ENCODE results near the gene INAFM2.

The INAFM2 gene

DNA sequence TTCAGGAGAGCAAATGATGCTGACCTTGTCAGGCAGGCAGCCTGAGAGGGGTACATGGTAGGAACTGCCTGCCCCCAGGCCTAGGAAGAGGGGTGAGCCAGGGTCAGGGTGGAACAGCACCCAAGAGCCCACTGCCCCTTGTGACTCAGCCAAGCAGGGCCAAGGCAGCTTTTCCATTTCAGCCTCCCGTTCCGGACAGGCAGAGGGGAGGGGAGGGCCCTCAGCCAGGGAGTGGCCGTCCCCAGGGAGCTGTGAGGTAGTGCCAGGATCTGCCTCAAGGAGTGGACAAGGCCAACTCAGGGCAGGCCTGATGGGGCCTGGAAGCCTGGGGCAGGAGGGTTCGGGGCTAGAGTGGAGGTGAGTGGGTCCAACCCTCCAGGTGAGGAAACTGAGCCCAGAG is 35.5 kb upstream of the INAFM2 start:
- DNase-seq = no peak

GRCh38 chr15:40289140-40289775 is 34.2 kb upstream of the INAFM2 start:
- DNase-seq = no peak

DNA sequence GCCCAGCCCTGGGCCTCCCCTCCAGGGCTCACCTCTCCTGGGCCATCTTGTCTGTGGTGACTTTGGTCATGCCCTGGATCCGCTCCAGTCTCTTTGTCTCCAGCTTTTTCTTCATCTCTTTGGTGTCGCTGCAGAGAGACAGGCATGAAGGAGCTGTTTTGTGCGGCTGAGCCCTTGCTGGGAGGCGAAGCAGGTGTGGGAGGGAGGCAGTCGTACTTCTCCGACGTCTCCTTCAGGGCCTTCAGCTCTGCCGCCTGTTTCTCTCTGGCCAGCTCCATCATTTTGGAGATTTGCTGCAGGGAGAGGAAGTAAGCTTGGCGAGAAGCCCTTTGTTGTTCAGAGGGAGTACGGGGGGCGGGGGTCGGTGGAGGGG is 33.0 kb upstream of the INAFM2 start:
- DNase-seq = no peak

DNA sequence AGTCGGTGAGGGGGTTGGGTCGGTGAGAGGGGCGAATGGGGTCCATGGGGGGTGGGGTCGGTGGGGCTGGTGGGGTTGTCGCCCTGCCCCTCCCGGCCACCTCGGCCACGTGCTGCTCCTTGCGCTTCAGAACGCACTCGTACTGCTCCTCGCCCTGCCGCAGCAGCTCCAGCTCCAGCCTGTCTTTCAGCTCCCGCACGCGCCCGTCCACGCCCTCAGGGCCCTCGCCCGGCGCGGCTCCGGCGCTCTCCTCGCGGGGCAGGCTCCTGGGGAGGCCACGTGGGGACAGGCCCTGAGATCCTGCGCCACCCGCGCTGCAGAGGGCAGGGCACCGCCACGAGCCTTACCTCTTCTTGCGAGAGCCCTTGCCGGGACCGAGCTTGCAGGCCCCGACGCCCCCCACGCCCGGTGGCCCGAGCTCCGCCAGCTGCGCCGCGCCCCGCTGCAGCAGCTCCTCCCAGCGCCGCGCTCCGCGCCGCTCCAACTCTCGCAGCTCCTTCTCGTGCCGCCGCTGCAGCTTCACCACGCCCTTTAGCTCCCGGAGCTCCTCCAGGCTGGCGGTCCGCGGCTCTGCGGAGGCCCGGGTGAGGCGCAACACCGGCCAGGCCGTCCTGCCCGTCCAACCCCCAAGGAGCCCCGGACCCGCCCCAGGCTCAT is 32.4 kb upstream of the INAFM2 start:
- DNase-seq = no peak

DNA sequence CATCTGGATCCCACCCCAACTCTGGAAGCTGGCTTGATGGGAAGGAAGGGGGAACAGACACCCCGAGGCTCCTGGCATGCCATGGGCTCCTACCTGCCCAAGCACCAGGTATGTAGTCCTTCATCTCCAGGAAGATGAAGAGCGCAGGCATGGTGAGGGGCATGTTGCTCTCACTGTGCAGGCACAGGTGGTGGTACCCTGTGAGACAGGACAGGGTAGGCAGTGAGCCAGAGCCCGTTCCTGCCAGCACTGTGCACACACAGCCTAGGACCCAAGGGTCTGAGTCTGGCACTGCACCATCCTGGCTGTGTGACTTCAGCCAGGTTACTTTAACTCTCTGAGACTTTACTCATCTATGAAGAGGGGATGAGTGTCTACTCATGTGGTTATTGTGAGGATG is 31.2 kb upstream of the INAFM2 start:
- DNase-seq = no peak

- DNase-seq = no peak
These were observed 30.5 kb upstream of the INAFM2 start for GRCh38 chr15:40293006-40293405.

DNA sequence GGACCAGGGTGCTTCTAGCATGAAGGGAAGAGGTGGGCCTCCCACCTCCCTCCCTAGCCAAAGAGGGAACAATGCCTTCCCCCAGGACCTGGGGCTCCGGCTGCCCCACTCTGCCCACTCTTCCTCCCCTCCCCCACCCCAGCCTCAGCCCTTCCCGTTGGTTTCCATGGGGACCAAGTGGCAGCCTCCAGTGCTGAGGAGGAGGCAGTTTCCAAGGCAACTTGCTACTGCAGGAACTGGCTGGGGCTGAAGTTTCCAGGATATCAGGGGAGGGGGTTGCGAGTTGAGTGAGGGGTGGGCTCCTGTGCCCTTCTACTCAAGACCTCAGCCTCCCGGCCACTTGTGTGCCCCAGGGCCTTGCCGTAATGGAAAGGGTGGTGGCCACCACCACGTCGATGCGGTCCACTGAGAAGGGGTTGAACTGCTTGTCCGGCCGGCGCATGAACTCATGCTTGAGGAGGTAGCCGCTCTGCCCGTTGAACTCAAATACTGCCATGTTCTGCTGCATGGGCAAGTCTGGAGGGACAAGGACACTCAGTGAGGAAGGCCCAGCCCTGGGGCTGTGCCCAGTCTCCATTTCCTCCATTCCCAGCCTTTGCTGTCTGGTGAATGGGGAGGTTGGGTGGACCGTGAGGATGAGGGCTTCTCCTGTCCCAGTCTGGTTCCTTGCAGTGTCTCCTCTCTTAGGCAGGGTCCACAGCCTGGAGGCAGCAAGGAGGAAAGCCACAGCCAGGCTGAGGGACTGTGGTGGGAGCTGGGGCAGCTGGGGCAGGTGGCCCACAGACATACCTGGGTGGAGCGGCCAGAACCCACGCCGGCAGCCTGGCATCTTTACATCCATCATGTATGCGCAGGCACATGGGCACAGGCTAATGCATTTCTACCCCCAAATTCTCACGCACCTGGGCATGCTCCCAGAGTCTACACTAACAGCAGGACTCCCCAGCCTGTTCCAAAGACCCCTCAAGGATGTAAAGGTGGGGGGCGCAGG is 29.3 kb upstream of the INAFM2 start:
- no peak for DNase-seq

- DNase-seq = no peak
These were observed 28.2 kb upstream of the INAFM2 start for GRCh38 chr15:40295297-40295696.

- no peak for DNase-seq
These were observed 27.5 kb upstream of the INAFM2 start for GRCh38 chr15:40295877-40296560.

DNA sequence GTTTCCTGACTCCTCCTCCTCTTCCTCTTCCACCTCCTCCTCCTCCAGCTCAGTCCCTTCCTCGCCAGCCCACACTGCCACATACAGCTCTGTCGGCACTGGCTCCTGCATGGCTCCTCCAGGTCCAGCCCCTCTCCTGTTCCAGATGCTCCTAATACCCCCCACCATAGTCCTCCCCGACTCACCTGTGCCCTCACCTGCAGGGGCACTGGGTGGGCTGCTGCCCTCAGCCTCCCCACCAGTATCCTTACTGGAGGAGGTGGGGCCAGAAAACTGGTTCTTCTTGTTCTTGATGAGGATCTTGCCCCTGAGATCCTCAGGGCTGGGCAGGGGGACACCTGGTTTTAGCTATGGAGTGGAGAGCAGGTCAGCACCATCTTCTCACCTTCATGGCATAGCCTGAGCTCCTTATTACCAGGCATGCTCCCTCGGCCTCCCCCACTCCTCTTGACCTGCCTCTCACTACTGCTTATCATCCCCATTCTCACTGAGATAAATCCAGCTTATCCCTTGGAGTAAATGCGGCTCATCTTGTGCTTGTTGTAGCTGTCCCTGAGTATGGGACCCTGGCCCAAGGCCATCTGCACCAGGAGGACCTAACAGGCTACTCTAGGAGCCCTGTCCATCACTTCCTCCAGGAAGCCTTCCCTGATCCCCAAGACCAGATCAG is 26.8 kb upstream of the INAFM2 start:
- DNase-seq = no peak

DNA sequence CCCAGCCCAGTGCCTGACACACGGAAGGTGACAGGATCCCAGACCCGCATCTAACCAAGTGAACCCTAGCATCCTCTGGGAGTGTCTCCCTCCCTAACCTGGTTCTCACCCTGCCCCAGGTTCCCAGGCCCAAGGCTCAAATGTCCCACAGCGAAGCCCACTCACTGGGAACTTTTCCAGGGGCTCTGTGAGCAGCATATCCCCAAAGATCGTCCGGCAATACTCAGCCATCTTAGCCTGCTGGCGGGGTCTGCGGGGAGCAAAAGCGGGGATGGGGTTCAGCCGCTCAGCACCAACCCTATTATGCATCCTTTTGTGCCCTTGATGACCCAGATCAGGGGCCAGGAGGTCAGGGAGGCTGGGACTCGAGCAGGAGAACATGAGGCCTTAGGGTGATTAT is 26.1 kb upstream of the INAFM2 start:
- no peak for DNase-seq

DNA sequence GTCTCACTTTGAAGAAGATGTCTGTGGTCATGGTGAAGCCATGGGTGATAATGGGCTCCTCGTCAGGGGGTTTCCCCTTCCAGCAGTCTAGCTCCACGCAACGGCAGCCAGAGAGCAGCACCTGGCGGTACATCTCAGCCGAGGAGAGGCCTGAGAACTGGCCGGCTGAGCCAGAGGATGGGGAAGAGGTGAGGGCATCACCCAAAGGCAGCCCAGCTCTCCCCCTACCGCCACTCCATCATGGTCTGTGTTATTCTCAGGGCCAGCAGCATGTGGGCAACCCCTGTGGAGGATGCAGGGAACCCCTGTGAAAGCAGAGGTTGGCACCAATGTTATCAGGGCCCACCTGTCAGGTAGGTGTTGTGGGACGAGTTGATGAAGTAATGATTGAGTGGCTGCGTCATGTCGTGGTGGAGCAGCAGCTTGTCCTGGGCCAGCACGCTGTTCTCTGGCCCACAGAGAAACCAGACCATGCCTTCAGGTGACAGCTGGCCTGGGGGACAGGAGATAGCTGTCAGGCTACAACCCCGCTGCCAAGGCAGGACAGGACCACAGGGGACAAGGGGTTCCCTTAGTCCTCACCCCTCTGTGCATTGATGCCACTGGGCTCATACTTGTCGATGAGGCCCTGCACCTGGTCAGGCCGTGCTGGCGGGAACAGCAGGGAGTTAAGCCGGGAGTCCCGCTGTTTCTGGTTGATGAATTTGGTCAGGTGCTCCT is 25.1 kb upstream of the INAFM2 start:
- no peak for DNase-seq

- no peak for DNase-seq
These were observed 23.1 kb upstream of the INAFM2 start for GRCh38 chr15:40300367-40300766.

DNA sequence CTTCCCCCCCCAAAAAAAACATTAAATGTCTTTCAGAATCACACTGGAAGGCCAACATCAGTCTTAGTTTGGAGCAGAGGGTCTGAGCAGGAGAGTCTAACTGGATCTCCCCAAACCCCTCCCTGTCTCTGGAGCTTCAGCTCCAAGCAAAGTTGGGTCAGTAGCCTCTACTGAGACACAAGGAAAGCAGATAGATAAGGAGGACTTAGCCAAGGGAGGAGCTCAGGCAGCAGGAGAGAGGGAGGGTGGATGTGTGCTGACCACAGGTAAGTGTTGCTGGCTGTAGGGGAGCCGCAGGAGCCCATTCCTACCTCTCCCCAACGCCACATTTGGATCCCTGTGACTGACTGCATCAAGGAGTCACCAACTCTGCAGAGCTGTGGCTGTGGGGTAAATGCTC is 22.7 kb upstream of the INAFM2 start:
- no peak for DNase-seq

GRCh38 chr15:40301467-40302179 is 21.9 kb upstream of the INAFM2 start:
- no peak for DNase-seq

- DNase-seq = no peak
These were observed 21.1 kb upstream of the INAFM2 start for GRCh38 chr15:40302288-40302886.

DNA sequence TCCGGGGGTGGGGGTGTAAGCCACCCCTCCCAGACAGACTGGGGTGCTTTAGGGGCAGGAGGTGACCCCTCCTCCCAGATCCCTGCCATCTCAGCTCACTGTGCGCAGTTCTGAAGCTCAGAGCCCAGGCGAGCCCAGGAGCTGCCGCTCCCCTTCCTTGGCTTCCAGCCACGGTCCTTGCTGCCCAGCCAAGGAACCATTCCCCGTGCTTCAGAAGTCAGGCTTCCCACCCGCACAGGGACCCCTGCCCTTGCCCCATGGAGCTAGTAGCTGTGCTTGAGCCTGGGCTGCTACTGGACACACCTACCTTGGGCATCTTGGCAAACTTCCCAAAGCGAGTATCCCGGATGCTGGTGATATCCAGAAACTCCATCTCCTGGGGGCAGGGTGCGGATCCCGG is 20.5 kb upstream of the INAFM2 start:
- no peak for DNase-seq

GRCh38 chr15:40303576-40303975 is 19.9 kb upstream of the INAFM2 start:
- no peak for DNase-seq

GRCh38 chr15:40305281-40305680 is 18.2 kb upstream of the INAFM2 start:
- DNase-seq = no peak

GRCh38 chr15:40306371-40306770 is 17.1 kb upstream of the INAFM2 start:
- no peak for DNase-seq

DNA sequence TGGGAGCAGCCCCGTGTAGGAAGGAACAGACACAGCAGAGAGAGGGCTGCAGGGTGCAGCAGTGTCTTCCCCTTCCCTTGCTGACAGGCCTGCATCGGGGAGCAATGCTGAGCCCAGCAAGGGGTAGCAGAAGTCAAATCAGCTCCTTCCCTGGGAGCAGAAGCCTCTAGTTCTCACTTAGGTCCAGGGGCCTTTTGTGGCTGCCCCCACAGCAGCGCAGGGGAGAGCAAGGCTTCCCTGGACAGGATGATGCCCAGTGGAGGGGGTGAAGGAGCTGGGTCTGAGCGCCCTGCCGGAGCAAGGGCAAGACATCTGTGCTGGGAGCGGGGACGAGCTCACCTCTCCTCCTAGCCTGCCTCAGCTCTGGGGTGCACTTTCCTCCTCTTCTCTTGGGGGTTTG is 16.6 kb upstream of the INAFM2 start:
- no peak for DNase-seq
